ENCODE results near the gene INPP1. TPM values are rescaled to one million over a fixed set of nuclear protein-coding genes. Genes with fewer than 3 reads are reported as not detected.
"Not testable (repeated sequence)": the region's sequence is repeated elsewhere in the genome, so short reads cannot be mapped to it uniquely, and the experiment has no call there.

Gene INPP1
- total RNA-seq, 4 donors from 2014 or later: 11.6 to 30.4 (median 17.4) TPM

GRCh38 chr2:190334479-190335224, 8.7 kb upstream of the INPP1 start:
- TF ChIP-seq CTCF (IDR thresholded peaks at IDR 0.05): no peak
- DNase-seq (ENCODE audit: low spot score) (no peak), ATAC-seq (ENCODE audit: low FRiP score) (no peak)

GRCh38 chr2:190335225-190335559, 8.2 kb upstream of the INPP1 start:
- no peak for DNase-seq (ENCODE audit: low spot score)
- no peak for TF ChIP-seq CTCF (IDR thresholded peaks at IDR 0.05)
- ATAC-seq (ENCODE audit: low FRiP score): no peak

GRCh38 chr2:190335584-190335983, 7.8 kb upstream of the INPP1 start:
- not testable (repeated sequence) for ATAC-seq (ENCODE audit: low FRiP score); DNase-seq (ENCODE audit: low spot score)

- no peak for TF ChIP-seq CTCF (IDR thresholded peaks at IDR 0.05)
- no peak for ATAC-seq (ENCODE audit: low FRiP score)
- no peak for DNase-seq (ENCODE audit: low spot score)
Observed at GRCh38 chr2:190336420-190336819, 7.0 kb upstream of the INPP1 start.

GRCh38 chr2:190338453-190338852, 4.9 kb upstream of the INPP1 start:
- no peak for DNase-seq (ENCODE audit: low spot score)
- ATAC-seq (ENCODE audit: low FRiP score): no peak
- no peak for TF ChIP-seq CTCF (IDR thresholded peaks at IDR 0.05)

- DNase-seq (ENCODE audit: low spot score): no peak
- no peak for ATAC-seq (ENCODE audit: low FRiP score)
- no peak for TF ChIP-seq CTCF (IDR thresholded peaks at IDR 0.05)
Observed at GRCh38 chr2:190339394-190339793, 4.0 kb upstream of the INPP1 start.

GRCh38 chr2:190340369-190340768, 3.0 kb upstream of the INPP1 start:
- ATAC-seq (ENCODE audit: low FRiP score) (no peak), DNase-seq (ENCODE audit: low spot score) (no peak)
- TF ChIP-seq CTCF (IDR thresholded peaks at IDR 0.05): no peak
